Measurements from ENCODE around the gene SARNP.

DNA sequence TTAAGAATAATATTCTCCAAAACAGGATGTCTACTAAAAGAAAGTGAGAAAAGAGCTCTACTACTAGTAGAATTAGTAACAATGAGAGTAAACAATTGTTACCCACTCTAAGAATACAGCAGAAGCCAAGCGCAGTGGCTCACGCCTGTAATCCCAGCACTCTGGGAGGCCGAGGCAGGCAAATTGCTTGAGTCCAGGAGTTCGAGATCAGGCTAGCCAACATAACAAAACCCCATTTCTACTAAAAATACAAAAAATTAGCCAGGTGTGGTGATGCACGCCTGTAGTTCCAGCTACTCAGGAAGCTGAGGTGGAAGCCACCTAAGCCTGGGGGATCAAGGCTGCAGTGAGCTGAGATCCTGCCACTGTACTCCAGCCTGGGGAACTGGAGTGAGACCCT, 7.2 kb upstream of the SARNP start:
- no peak for TF ChIP-seq EZH2 (IDR thresholded peaks at IDR 0.05; ENCODE audit: borderline replicate concordance, low read length)
- TF ChIP-seq, protein P1, sequence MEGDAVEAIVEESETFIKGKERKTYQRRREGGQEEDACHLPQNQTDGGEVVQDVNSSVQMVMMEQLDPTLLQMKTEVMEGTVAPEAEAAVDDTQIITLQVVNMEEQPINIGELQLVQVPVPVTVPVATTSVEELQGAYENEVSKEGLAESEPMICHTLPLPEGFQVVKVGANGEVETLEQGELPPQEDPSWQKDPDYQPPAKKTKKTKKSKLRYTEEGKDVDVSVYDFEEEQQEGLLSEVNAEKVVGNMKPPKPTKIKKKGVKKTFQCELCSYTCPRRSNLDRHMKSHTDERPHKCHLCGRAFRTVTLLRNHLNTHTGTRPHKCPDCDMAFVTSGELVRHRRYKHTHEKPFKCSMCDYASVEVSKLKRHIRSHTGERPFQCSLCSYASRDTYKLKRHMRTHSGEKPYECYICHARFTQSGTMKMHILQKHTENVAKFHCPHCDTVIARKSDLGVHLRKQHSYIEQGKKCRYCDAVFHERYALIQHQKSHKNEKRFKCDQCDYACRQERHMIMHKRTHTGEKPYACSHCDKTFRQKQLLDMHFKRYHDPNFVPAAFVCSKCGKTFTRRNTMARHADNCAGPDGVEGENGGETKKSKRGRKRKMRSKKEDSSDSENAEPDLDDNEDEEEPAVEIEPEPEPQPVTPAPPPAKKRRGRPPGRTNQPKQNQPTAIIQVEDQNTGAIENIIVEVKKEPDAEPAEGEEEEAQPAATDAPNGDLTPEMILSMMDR (IDR thresholded peaks at IDR 0.05; ENCODE audit: low read length) = no peak
